ENCODE measurements around the gene RAPGEF3. TPM values are rescaled to one million over a fixed set of nuclear protein-coding genes. Genes with fewer than 3 reads are reported as not detected.

RAPGEF3 gene
- total and polyA plus RNA-seq, 9 of the 15 experiments (the other 6 are each of a cell fraction or from before 2014, with no cell fraction given), result 0.03 to 0.78 (median 0.37) TPM; not detected in 1

DNA sequence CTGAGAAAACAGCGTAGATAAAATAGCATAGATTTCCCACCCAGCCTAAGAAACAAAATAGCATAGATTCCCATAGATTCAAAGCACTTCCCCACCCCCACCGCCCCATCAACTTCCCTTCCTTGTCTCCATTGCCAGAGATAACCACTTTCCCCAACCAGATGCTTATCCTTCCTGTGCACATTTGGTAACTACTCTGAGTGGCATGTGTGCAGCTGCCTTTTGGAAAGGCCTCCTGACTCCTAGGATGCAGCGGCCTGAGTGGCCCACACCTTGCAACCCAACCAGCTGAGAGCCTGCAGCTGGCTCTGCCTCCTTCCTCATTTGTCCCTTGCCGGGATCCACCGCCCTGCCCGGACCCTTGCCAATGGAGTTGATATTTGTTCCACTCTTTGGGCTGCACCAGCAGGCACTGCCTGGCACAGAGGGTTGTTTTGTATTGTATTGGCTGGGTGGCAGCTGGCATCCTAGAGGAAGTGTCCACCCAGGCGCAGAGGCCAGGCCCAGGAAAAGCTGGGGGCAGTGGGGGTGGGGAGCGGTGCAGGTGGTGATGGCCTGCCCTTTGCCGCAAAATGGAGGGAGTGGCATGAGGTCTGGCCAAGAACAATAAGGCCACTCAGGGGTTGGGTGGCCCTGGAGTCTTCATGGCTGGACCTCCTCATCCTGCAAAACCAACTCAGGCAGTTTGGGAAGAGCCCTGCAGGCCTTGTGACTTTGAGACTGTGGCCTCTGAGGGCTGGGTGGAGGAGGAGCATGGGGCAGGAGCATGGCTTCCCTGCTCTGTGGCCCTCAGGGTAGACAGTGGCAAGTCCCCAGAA, 19.3 kb upstream of the RAPGEF3 start (continued):
- TF ChIP-seq, protein P1, sequence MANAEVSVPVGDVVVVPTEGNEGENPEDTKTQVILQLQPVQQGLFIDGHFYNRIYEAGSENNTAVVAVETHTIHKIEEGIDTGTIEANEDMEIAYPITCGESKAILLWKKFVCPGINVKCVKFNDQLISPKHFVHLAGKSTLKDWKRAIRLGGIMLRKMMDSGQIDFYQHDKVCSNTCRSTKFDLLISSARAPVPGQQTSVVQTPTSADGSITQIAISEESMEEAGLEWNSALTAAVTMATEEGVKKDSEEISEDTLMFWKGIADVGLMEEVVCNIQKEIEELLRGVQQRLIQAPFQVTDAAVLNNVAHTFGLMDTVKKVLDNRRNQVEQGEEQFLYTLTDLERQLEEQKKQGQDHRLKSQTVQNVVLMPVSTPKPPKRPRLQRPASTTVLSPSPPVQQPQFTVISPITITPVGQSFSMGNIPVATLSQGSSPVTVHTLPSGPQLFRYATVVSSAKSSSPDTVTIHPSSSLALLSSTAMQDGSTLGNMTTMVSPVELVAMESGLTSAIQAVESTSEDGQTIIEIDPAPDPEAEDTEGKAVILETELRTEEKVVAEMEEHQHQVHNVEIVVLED (CRISPR knock-in tag; IDR thresholded peaks at IDR 0.05), result no peak
- TF ChIP-seq POLR3A (IDR thresholded peaks at IDR 0.05; ENCODE audit: borderline replicate concordance, extremely low read depth, insufficient read depth, insufficient read length) (no peak), TCF15 (CRISPR knock-in tag; IDR thresholded peaks at IDR 0.05) (no peak), TFAM (CRISPR knock-in tag; conservative IDR thresholded peaks at IDR 0.05) (no peak), SRF (CRISPR knock-in tag; IDR thresholded peaks at IDR 0.05) (no peak), E2F5 (CRISPR knock-in tag; IDR thresholded peaks at IDR 0.05) (no peak), SMARCB1 (IDR thresholded peaks at IDR 0.05; ENCODE audit: insufficient read length, low read depth) (no peak), SRSF1 (IDR thresholded peaks at IDR 0.05; ENCODE audit: low read depth, low read length) (no peak), ZNF253 (CRISPR knock-in tag; conservative IDR thresholded peaks at IDR 0.05) (no peak), NR3C1 (CRISPR knock-in tag; IDR thresholded peaks at IDR 0.05) (no peak), COPS2 (conservative IDR thresholded peaks at IDR 0.05) (no peak), CLOCK (CRISPR knock-in tag; IDR thresholded peaks at IDR 0.05; ENCODE audit: borderline replicate concordance) (no peak), GTF2A2 (tag; IDR thresholded peaks at IDR 0.05) (no peak), ARNT (IDR thresholded peaks at IDR 0.05) (peak; percentile 26 to 64; a peak in 2 of 4 replicates), ZBTB34 (CRISPR knock-in tag; IDR thresholded peaks at IDR 0.05) (no peak), CAMTA2 (CRISPR knock-in tag; conservative IDR thresholded peaks at IDR 0.05) (no peak), MIER1 (IDR thresholded peaks at IDR 0.05; ENCODE audit: low read depth) (no peak), CBFB (CRISPR knock-in tag; IDR thresholded peaks at IDR 0.05) (no peak), NFATC3 (IDR thresholded peaks at IDR 0.05) (no peak), ZNF184 (CRISPR knock-in tag; IDR thresholded peaks at IDR 0.05) (no peak), ZNF143 (CRISPR knock-in tag; IDR thresholded peaks at IDR 0.05) (no peak)
